SK-N-SH treated with all-trans-retinoic acid at 6 μM for 48 hours (cell line): ENCODE results near the gene LATS1.

Experiments
- ATAC-seq: fragments of 200-7000 bp; cut with Tn5 transposase; 3 replicates; pipeline ENCODE4 v1.9.1; 2020; ENCODE audit warnings: mild to moderate bottlenecking, moderate library complexity
- BACH2 ChIP-seq: fragments of 250-450 bp; sonication (Bioruptor Pico); IDR thresholded peaks from 2 replicates; pipeline ENCODE4 v1.9.0; 2021; ENCODE audit warnings: mild to moderate bottlenecking, borderline replicate concordance
- CSDC2 ChIP-seq: fragments of 250-450 bp; sonication (Bioruptor Pico); IDR thresholded peaks from 2 replicates; pipeline ENCODE4 v1.5.0; 2020; ENCODE audit warnings: mild to moderate bottlenecking, moderate library complexity
- ESRRG ChIP-seq: fragments of 250-450 bp; sonication (Bioruptor Pico); IDR thresholded peaks from 2 replicates; pipeline ENCODE4 v1.6.1; 2021; ENCODE audit warnings: mild to moderate bottlenecking
- GLIS3 ChIP-seq: fragments of 250-450 bp; sonication (Bioruptor Pico); IDR thresholded peaks from 2 replicates; pipeline ENCODE4 v1.5.0; 2020; ENCODE audit warnings: mild to moderate bottlenecking, moderate library complexity
- ISL1 ChIP-seq: fragments of 250-450 bp; sonication (Bioruptor Pico); IDR thresholded peaks from 2 replicates; pipeline ENCODE4 v2.1.2; 2022; ENCODE audit warnings: mild to moderate bottlenecking, moderate library complexity
- OSR1 ChIP-seq: fragments of 250-450 bp; sonication (Bioruptor Pico); IDR thresholded peaks from 2 replicates; pipeline ENCODE4 v1.8.0; 2022; ENCODE audit warnings: moderate library complexity, mild to moderate bottlenecking, inconsistent platforms
- POU6F1 ChIP-seq: fragments of 250-450 bp; sonication (Bioruptor Pico); IDR thresholded peaks from 2 replicates; pipeline ENCODE4 v1.8.0; 2021; ENCODE audit warnings: low read depth, mild to moderate bottlenecking, moderate library complexity, borderline replicate concordance
- PPARA ChIP-seq: fragments of 250-450 bp; sonication (Bioruptor Pico); IDR thresholded peaks from 2 replicates; pipeline ENCODE4 v1.5.0; 2020; ENCODE audit warnings: mild to moderate bottlenecking, borderline replicate concordance
- RARB ChIP-seq: fragments of 250-450 bp; sonication (Bioruptor Pico); IDR thresholded peaks from 2 replicates; pipeline ENCODE4 v1.8.0; 2021; ENCODE audit warnings: mild to moderate bottlenecking, moderate library complexity
- SNAI2 ChIP-seq: fragments of 250-450 bp; sonication (Bioruptor Pico); IDR thresholded peaks from 2 replicates; pipeline ENCODE4 v1.5.0; 2020; ENCODE audit warnings: mild to moderate bottlenecking, moderate library complexity
- TCF4 ChIP-seq: fragments of 250-450 bp; sonication (Bioruptor Pico); IDR thresholded peaks from 2 replicates; pipeline ENCODE4 v1.8.0; 2021; ENCODE audit warnings: mild to moderate bottlenecking, moderate library complexity, borderline replicate concordance
- TOX ChIP-seq: fragments of 250-450 bp; sonication (Bioruptor Pico); IDR thresholded peaks from 2 replicates; pipeline ENCODE4 v1.8.0; 2021; ENCODE audit warnings: mild to moderate bottlenecking, moderate library complexity, borderline replicate concordance
- ZC3H10 ChIP-seq: fragments of 250-450 bp; sonication (Bioruptor Pico); IDR thresholded peaks from 2 replicates; pipeline ENCODE4 v1.5.1; 2021; ENCODE audit warnings: mild to moderate bottlenecking, moderate library complexity
- ZFP3 ChIP-seq: fragments of 250-450 bp; sonication (Bioruptor Pico); IDR thresholded peaks from 2 replicates; pipeline ENCODE4 v1.5.0; 2020; ENCODE audit warnings: mild to moderate bottlenecking, moderate library complexity
- ZFP30 ChIP-seq: fragments of 450-650 bp; formaldehyde crosslinking; IDR thresholded peaks from 2 replicates; pipeline ENCODE4 v1.5.0; 2022; ENCODE audit warnings: mild to moderate bottlenecking, moderate library complexity
- ZNF565 ChIP-seq: fragments of 450-650 bp; formaldehyde crosslinking; conservative IDR thresholded peaks from 2 replicates; pipeline ENCODE4 v1.5.0; 2020; ENCODE audit warnings: low read depth, mild to moderate bottlenecking, moderate library complexity
- ZNF70 ChIP-seq: fragments of 450-650 bp; formaldehyde crosslinking; IDR thresholded peaks from 2 replicates; pipeline ENCODE4 v1.5.0; 2020; ENCODE audit warnings: mild to moderate bottlenecking, moderate library complexity
- TF ChIP-seq, protein P1 (sequence below): fragments of 250-450 bp; sonication (Bioruptor Pico); IDR thresholded peaks from 2 replicates; pipeline ENCODE4 v1.5.1; 2020; ENCODE audit warnings: low read depth, mild to moderate bottlenecking, moderate library complexity
- TF ChIP-seq, protein P2 (sequence below): fragments of 250-450 bp; sonication (Bioruptor Pico); IDR thresholded peaks from 2 replicates; pipeline ENCODE4 v1.5.1; 2021; ENCODE audit warnings: mild to moderate bottlenecking, moderate library complexity

The LATS1 gene

DNA sequence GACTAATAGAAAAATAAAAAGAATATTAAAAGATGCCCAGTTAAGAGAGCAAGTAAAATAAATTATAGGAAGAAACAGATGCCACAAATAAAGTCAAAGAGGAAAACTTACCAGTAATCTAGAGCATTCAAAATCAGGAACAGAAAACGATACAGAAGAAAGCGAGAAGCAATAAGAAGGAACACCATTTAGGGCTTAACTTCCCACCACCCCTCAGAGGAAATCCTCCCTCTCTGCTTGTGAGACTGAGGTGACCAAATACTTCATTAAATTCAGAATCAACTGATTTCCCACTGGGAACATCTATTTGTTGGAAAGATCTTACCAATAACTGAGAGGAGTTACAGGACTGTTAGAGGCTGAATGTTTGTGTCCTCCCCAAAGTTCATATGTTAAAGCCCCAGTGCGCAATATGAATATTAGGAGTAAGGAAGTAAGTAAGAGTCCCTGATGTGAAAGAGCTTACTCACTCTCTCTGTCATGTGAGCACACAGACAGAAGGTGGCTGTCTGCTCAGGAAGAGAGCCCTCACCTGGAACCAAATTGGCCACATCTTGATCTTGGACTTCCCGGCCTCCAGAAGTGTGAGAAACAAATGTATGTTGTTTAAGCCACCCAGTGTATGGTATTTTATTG lies 88.9 kb downstream of the LATS1 start:
- TF ChIP-seq, protein P1, sequence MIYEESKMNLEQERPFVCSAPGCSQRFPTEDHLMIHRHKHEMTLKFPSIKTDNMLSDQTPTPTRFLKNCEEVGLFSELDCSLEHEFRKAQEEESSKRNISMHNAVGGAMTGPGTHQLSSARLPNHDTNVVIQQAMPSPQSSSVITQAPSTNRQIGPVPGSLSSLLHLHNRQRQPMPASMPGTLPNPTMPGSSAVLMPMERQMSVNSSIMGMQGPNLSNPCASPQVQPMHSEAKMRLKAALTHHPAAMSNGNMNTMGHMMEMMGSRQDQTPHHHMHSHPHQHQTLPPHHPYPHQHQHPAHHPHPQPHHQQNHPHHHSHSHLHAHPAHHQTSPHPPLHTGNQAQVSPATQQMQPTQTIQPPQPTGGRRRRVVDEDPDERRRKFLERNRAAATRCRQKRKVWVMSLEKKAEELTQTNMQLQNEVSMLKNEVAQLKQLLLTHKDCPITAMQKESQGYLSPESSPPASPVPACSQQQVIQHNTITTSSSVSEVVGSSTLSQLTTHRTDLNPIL (CRISPR knock-in tag), result no peak
- no peak for TF ChIP-seq TCF4 (CRISPR knock-in tag)
- TF ChIP-seq TOX (CRISPR knock-in tag), result no peak
- TF ChIP-seq ZNF565 (CRISPR knock-in tag), result no peak
- TF ChIP-seq ZFP30 (CRISPR knock-in tag), result no peak
- no peak for TF ChIP-seq ZC3H10 (CRISPR knock-in tag)
- no peak for TF ChIP-seq CSDC2 (CRISPR knock-in tag)
- no peak for TF ChIP-seq PPARA
- TF ChIP-seq GLIS3 (CRISPR knock-in tag), result no peak
- TF ChIP-seq, protein P2, sequence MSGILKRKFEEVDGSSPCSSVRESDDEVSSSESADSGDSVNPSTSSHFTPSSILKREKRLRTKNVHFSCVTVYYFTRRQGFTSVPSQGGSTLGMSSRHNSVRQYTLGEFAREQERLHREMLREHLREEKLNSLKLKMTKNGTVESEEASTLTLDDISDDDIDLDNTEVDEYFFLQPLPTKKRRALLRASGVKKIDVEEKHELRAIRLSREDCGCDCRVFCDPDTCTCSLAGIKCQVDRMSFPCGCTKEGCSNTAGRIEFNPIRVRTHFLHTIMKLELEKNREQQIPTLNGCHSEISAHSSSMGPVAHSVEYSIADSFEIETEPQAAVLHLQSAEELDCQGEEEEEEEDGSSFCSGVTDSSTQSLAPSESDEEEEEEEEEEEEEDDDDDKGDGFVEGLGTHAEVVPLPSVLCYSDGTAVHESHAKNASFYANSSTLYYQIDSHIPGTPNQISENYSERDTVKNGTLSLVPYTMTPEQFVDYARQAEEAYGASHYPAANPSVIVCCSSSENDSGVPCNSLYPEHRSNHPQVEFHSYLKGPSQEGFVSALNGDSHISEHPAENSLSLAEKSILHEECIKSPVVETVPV (CRISPR knock-in tag), result no peak
- no peak for TF ChIP-seq SNAI2 (CRISPR knock-in tag)
- no peak for TF ChIP-seq RARB (CRISPR knock-in tag)
- no peak for TF ChIP-seq OSR1
- TF ChIP-seq, all 23 proteins: peak for 0
- ATAC-seq, result no peak

- no peak for TF ChIP-seq ESRRG (CRISPR knock-in tag)
- no peak for TF ChIP-seq ZNF565 (CRISPR knock-in tag)
- no peak for TF ChIP-seq RARB (CRISPR knock-in tag)
- no peak for TF ChIP-seq ISL1 (CRISPR knock-in tag)
- no peak for TF ChIP-seq ZNF70 (CRISPR knock-in tag)
- TF ChIP-seq POU6F1 (CRISPR knock-in tag), result no peak
- TF ChIP-seq SNAI2 (CRISPR knock-in tag), result no peak
- no peak for ATAC-seq
These were observed 90.2 kb downstream of the LATS1 start for GRCh38 chr6:149627672-149628071.

DNA sequence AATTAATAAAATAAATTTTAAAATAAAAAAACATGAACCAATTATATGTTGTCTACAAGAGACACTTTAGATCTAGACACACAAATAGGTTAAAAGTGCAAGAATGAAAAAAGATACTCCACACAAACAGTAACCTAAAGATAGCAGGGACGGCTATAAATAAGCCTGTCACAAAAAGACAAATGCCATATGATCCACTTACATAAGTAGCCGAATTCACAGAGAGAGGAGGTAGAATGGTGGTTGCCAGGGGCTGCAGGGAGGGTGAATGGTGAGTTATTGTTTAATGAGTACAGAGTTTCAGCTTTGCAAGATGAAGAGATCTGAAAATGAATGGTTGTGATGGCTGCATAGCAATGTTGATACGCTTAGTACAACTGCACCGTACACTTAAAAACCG lies 102.1 kb downstream of the LATS1 start:
- no peak for ATAC-seq
- TF ChIP-seq ISL1 (CRISPR knock-in tag) (no peak), BACH2 (no peak), ZNF565 (CRISPR knock-in tag) (no peak), ESRRG (CRISPR knock-in tag) (no peak), OSR1 (no peak)
- TF ChIP-seq, protein P2 (CRISPR knock-in tag), result no peak
- TF ChIP-seq, protein P1 (CRISPR knock-in tag), result no peak
- TF ChIP-seq, all 23 proteins: peak for 0

- no peak for TF ChIP-seq ESRRG (CRISPR knock-in tag)
- ATAC-seq, result no peak
These were observed 103.6 kb downstream of the LATS1 start for GRCh38 chr6:149614337-149614736.

- no peak for TF ChIP-seq ZFP3 (CRISPR knock-in tag)
- TF ChIP-seq, protein P2 (CRISPR knock-in tag), result no peak
- no peak for ATAC-seq
These were observed 109.4 kb downstream of the LATS1 start for GRCh38 chr6:149608381-149608982.
